ENCODE measurements around the gene PIK3R5.
"Not testable (repeated sequence)": the region's sequence is repeated elsewhere in the genome, so short reads cannot be mapped to it uniquely, and the experiment has no call there.

PIK3R5 gene

GRCh38 chr17:8856205-8856603 lies 109.3 kb downstream of the PIK3R5 start:
- not testable (repeated sequence) for DNase-seq (ENCODE audit: low read depth)

GRCh38 chr17:8855477-8856204 lies 109.9 kb downstream of the PIK3R5 start:
- DNase-seq (ENCODE audit: low read depth) = no peak

- DNase-seq (ENCODE audit: low read depth) = no peak
These were observed 113.9 kb downstream of the PIK3R5 start for GRCh38 chr17:8851600-8851999.

GRCh38 chr17:8849311-8850041 lies 116.0 kb downstream of the PIK3R5 start:
- DNase-seq (ENCODE audit: low read depth) = no peak

GRCh38 chr17:8847891-8848290 lies 117.6 kb downstream of the PIK3R5 start:
- DNase-seq (ENCODE audit: low read depth) = no peak

GRCh38 chr17:8846768-8847211 lies 118.7 kb downstream of the PIK3R5 start:
- DNase-seq (ENCODE audit: low read depth) = no peak

- DNase-seq (ENCODE audit: low read depth) = no peak
These were observed 121.0 kb downstream of the PIK3R5 start for GRCh38 chr17:8844229-8845218.

GRCh38 chr17:8843344-8843743 lies 122.2 kb downstream of the PIK3R5 start:
- no peak for DNase-seq (ENCODE audit: low read depth)

GRCh38 chr17:8841844-8842243 lies 123.7 kb downstream of the PIK3R5 start:
- no peak for DNase-seq (ENCODE audit: low read depth)

GRCh38 chr17:8839410-8839935 lies 126.0 kb downstream of the PIK3R5 start:
- no peak for DNase-seq (ENCODE audit: low read depth)

- DNase-seq (ENCODE audit: low read depth) = no peak
These were observed 126.9 kb downstream of the PIK3R5 start for GRCh38 chr17:8838551-8839095.

GRCh38 chr17:8837563-8838075 lies 127.9 kb downstream of the PIK3R5 start:
- DNase-seq (ENCODE audit: low read depth) = no peak

GRCh38 chr17:8836821-8837562 lies 128.5 kb downstream of the PIK3R5 start:
- no peak for DNase-seq (ENCODE audit: low read depth)

- no peak for DNase-seq (ENCODE audit: low read depth)
These were observed 129.7 kb downstream of the PIK3R5 start for GRCh38 chr17:8835631-8836364.

- DNase-seq (ENCODE audit: low read depth) = no peak
These were observed 130.4 kb downstream of the PIK3R5 start for GRCh38 chr17:8835106-8835505.

- no peak for DNase-seq (ENCODE audit: low read depth)
These were observed 132.7 kb downstream of the PIK3R5 start for GRCh38 chr17:8832711-8833352.

- no peak for DNase-seq (ENCODE audit: low read depth)
These were observed 134.2 kb downstream of the PIK3R5 start for GRCh38 chr17:8831234-8831849.

GRCh38 chr17:8830141-8830540 lies 135.4 kb downstream of the PIK3R5 start:
- no peak for DNase-seq (ENCODE audit: low read depth)

Measured in stimulated activated CD4-positive, alpha-beta T cell treated with anti-CD3 and anti-CD28 coated beads, Interleukin-2, amount 100 ng/mL, for 4 hours (primary cell).